CD4-positive, alpha-beta T cell treated with Interleukin-6 for 4 hours (primary cell): ENCODE data around the gene ABCD4.
"Not testable (repeated sequence)": the region's sequence is repeated elsewhere in the genome, so short reads cannot be mapped to it uniquely, and the experiment has no call there.

Experiments used
- DNase-seq: peaks from one replicate; pipeline ENCODE4 v3.0.0-alpha.2; 2020; ENCODE audit warnings: mixed read lengths

Gene ABCD4

DNA sequence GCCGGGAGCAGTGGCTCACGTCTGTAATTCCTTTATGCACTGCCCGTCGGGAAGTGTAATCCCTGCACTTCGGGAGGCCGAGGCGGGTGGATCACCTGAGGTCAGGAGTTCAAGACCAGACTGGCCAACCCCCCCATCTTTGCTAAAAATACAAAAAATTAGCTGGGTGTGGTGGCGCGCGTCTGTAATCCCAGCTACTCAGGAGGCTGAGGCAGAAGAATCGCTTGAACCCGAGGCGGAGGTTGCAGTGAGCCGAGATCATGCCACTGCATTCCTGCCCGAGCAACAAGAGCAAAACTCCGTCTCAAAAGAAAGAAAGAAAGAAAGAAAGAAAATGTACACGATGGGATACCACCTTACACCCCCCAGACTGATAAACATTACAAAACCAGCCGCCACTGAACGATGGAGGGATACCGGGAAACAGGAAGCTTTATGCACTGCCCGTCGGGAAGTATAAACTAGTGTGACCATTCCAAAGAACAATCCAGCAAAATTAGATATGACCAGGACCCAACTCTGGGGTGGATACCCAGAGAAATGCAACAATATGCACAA is 1.1 kb downstream of the ABCD4 start:
- DNase-seq, result no peak

DNA sequence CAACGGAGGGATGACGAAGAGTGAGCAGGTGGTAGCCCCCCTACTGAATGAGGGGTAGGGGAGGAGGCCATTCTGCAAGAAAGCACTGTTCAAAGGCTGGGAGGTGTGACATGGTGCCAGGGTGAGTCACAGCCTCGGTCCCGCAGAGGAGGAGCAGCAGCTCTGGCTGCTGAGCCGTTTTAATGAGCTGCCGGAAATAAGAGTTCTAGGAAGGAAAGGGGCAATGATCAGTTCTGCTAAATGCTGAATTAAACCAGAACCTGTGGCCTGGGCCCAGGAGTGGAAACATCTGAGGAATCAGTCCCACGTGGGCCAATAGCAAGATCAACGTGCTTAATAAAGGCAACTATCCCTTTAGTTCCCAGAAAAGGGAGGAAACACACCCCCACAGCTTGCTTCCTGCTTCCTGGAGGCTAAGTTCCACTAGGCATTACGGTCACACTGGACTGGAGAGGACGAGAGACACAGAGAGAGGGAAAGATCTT is 3.6 kb downstream of the ABCD4 start:
- DNase-seq, result peak; percentile 20

DNA sequence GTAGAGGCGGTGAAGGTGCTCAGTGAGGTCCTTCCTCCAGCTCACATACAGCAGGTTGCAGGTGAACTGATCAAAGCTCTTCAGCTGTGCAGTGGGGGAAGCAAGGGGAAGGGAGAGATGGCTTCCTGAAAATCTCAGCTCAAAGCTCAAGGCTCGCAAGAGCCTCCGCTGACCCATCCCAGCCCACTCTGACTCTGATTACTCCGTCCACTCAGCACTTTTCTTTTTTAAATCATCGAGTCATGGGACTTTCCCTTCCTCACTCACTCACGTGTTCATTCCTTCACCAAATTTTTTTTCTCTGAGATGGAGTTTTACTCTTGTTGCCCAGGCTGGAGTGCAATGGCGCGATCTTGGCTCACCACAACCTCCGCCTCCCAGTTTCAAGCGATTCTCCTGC is 4.7 kb downstream of the ABCD4 start:
- no peak for DNase-seq

DNA sequence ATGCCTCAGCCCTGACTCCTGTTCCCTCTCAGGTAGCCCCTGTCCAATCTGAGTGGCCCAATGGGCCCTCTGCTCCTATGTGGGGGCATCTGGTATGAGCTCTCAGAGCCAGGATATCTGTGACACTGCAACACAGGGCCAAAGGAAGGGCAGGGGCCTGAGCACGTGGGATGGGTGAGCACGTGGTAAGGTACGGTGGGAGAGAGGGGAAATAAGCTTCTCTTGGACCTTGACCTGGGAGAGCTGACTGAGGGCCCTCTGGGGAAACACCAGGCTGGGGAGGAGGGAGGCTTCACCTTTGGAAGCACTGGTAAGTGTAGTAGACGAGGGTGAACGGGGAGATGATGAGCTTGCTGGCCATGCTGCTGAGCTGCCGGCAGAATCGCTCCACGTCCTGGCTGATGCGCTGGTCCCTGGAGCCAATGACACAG is 6.7 kb downstream of the ABCD4 start:
- DNase-seq, result no peak

DNA sequence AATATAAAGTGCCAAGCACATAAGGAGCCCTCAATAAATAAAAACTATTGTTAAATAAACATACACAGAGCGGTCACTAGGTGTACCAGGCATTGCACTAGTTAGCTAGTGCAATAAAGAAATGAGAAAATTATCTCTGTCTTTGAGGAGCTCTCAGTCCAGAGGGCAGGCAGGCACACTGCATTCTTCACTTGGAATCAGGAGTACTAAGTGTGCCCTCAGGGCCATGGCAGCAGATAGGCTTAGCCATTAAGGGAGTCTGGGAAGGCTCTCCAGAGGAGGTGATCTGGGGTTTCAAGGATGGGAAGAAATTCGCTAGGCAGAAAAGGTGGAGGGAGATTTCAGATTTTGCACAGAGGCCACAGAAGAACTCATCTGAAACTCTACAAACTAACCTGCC is 9.1 kb downstream of the ABCD4 start:
- DNase-seq, result no peak

DNA sequence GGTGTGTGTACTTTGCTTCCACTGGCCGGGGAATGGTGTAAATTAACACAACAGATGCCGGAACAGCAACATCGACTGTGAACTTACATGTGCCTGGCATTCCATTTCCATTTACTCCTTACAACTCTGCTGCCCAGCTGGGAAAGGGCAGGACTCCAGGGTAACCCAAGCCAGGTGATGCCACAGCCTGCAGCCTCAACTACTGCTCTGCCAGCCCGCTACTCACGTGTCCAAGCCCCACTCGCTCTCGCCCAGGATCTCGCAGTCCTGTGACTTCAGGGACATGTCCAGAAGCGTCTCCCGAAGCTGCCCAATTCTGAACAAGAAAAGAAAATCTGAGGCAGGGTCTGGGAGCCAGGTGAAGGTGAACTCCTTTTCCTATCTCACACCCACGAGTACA is 10.7 kb downstream of the ABCD4 start:
- no peak for DNase-seq

DNA sequence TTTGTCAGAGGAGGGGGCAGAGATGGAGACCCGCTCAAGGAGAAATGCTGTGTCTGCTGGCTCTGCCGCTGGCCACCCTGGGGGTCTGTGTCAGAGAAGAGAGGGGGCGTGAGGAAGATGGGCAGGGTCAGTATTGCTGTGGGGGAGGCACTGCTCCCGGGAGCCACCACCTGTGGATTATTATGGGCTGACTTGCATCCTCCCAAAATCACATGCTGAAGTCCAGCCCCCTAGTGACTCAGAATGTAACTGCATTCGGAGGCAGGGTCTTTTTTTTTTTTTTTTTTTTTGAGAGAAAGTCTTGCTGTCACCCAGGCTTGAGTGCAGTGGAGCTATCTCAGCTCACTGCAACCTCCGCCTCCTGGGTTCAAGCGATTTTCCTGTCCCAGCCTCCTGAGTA is 12.3 kb downstream of the ABCD4 start:
- DNase-seq, result peak; percentile 15

DNA sequence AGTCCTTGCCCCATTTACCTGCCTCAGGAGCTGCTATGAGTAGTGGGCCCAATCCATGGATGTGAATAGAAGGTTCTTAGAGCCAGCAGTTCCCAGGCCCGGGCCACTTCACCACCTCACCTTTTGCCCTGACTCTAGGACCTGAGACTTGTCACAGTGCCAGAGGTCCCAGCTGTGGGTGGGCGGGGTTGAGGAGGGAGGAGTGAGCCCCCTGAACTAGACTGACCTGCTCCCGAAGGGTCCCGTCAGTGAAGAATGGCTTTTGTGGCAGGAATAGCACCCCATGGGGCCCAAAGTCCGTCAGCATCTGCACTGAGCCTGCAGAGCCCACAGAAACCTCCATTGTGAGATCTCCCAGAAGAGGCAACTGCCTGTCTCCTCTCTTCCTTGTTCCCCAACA is 12.9 kb downstream of the ABCD4 start:
- no peak for DNase-seq

DNA sequence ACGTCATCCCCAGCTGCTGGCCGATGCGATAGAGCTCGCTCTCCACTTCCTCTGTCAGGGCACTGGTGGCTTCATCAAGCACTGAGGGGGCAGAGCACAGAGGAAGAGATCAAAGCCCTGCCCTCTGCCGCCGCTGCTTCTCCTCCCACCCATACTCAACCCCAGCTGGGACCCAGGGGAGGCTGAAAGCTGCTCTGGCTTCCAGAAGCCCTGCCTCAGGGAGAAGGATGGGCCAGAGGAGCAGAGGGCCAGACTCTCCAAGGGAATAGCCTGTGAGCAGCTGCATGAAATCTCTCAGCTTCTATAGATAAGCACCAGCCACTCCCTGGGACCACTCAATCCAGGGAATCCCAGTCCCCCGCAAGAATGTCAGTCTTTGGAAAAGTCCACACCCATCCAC is 16.0 kb downstream of the ABCD4 start:
- no peak for DNase-seq

DNA sequence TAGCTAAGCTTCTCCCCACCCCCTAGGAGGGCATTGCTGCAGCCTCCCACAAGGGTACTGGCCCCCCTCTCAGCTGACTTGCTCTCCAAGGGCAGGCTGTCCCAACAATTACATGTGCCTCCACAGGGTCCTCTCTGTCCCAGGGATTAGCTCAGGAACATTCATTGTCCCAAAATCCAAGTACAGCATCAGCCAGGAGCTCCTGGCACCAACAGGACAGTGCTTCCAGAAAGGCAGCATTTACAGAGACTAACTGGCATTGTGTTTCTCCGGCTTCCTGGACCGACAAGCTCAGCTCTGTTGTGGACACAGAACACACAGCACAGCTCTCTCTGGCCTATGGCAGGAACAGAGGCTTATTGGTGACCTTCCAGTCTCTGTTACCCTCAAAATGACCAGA is 21.7 kb downstream of the ABCD4 start:
- no peak for DNase-seq

DNA sequence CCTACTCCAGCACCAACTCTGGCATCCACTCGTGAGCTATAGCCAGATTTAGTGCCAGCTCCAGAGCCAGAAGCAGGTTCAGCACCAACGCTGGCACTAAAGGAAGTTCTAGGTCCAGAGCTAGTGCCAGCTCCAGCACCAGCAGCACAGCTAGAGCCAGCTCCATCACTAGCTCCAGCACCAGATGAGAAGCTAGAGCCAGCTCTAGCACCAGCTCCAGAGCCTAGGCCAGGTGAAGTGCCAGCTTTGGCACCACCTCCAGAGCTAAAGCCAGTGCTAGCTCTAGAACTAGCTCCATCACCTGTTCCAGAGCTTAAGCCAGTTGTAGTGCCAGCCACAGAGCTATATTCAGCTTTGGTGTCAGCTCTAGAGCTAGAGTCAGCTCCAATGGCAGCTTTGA is 24.7 kb downstream of the ABCD4 start:
- DNase-seq, result no peak

DNA sequence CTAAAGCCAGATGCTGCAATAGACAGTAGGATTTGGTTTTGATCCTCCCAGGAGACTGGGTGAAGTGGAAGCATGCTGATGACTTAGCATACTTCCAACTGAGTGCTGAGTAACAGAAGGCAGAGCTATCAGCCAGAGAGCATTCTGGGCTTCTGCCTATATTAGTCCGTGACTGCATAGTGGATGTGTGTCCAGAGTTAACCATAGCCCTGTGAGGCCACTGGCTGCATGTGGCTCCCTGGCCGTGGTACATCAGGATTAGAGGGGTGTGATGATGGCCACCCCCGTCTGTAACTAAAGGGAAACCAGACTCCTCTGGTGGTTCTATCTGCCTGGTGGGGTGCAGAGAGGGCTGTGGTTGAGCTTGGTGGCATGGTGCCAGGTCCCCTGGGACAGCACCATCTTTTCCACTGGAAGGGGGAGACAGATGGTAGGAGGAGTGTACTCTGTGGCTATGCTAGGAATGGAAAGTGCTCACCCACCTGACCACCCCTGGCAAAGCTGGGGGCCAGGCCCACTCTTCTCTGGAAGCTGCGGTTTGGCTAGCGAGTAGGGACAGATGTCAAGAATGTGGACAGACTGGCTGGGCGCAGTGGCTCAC is 27.4 kb downstream of the ABCD4 start:
- DNase-seq, result no peak

DNA sequence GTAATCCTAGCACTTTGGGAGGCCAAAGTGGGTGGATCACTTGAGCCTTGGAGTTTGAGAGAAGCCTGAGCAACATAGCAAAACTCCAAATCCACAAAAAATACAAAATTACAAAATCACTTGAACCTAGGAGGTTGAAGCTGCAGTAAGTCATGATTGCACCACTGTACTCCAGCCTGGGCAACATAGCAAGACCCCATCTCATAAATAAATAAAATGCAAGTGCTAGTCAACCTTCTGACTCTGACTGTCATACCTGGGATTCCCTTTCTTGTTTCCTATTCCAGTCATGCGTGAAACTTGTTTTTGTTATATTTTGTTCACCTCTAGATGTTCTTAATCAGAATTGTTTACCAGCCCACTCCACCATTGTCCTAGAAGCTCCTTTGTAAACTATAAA is 31.4 kb downstream of the ABCD4 start:
- DNase-seq, result no peak

DNA sequence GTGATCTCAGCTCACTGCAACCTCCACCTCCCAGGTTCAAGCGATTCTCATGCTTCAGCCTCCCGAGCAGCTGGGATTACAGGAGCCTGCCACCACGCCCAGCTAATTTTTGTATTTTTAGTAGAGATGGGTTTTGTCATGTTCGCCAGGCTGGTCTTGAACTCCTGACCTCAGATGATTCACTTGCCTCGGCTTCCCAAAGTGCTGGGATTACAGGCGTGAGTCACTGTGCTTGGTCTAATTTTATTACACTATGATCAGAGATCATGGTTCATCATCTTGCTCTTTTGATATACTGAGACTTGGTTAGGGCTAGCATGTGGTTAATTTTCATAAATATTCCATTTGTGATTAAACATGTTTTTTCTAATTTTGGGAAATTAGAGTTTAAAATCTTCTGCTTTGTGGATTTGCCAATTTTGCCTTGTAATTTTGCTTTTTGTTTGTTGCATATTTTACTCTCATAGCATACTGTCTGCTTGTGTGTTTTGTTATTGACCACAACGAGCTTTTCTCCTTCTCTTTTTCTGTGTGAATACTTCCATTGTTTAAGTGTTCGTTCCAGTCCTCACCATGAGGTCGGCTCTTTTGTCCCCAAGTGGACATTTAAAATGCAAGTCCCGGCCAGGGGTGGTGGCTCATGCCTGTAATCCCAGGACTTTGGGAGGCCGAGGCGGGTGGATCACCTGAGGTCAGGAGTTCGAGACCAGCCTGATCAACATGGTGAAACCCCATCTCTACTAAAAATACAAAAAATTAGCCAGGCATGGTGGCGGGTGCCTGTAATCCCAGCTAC is 32.2 kb downstream of the ABCD4 start:
- DNase-seq, result not testable (repeated sequence)

DNA sequence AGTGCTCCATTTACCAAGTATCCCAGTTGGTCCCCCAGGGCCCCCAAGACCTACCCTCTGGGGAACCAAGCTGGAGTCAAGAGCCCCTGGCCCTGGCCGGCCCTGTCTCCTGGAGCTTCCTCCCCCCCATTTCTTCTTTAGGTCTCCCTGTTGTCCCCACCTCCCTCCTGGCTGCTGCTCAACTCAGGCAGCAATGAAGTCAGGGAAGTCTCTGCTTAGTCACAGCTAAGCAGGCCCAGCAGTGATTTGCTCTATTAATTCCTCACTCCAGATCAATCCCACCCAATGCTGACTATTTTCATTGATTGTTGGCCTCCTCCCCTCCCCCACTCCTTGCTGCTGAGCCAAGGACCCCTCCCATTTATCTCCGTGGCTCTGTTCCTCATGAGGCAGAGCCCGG is 35.1 kb downstream of the ABCD4 start:
- DNase-seq, result no peak

DNA sequence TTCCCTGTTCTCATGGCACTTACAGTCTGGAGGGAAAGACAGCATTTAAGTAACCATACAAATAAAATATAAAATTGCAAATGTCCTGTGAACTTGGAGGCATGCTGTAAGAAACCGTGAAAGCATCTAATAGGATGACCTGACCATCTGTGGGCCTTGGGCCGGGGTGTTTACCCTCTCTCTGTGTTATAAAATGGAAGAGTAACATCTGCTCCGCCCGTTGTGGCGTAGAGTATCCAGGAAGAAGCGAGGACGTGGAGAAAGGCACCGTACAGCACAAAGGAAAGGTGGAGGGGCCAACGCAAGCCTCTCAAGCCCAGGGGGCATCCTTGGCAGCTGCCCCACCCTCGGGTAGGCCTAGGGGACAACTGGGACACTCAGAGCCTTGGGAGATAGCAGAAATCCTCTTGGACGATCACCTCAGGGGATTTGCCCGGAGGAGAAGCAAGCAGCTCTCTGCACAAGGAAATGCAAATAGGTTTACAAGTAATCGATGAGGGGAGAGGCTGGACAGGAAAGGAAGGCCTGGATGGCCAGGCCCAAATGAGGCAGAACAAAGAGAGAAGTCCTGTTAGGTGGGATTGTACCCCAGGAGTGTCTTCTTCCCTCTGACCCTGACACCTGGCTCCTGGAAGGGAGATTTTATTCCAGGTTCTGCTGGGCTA is 37.3 kb downstream of the ABCD4 start:
- no peak for DNase-seq

DNA sequence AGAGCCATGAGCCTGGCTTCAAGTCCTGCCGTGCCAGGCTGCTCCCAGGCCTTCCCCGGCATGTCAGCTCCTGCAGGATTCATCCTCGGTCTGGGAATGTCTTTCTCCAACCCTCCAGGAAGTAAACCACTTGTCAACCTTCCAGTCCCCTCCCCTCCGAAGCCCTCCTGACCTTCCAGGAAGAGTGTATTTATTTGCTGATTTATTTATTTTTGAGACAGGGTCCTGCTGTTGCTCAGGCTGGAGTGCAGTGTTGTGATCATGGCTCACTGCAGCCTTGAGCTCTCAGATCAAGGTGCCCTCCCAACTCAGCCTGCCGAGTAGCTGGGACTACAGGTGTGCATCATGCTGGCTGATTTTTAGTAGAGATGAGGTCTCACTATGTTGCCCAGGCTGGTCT is 38.8 kb downstream of the ABCD4 start:
- DNase-seq, result no peak

DNA sequence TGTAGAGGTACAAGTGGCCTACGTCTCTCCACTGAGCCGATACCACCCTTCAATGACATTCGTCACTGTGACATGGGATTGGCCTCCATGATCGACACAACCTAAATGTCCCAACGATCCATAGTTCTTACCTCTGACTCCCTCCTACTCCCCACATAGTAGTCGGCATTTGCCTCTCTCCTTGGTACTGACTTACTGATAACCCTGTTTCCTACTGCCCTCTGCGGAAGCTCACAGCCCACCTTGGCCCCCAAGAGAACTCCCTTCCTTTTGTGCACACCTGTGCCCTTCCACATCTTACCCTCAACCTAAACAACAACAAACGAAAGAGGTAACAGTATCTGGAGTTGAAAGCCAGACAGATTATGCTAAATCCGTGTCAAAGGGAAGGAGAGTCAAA is 39.6 kb downstream of the ABCD4 start:
- DNase-seq, result no peak

DNA sequence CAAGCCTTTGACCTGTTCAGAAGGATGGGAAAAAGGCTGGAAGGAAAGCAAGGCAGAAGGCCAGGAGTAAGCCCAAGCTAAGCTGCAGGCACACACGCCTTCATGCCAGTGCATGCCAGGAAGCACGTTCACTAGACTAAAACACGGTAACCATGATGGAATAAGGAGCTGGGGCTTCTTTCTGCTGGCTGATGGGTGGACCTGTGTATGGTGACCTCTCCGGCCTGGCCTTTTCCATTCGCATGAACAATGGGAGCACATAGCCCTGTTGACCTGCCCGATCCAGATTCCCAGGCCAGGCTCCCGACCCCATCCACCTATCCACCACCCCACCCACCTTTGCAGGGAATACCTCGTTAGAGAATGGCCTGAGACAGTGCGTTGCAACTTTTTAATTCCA is 40.7 kb downstream of the ABCD4 start:
- DNase-seq, result no peak

DNA sequence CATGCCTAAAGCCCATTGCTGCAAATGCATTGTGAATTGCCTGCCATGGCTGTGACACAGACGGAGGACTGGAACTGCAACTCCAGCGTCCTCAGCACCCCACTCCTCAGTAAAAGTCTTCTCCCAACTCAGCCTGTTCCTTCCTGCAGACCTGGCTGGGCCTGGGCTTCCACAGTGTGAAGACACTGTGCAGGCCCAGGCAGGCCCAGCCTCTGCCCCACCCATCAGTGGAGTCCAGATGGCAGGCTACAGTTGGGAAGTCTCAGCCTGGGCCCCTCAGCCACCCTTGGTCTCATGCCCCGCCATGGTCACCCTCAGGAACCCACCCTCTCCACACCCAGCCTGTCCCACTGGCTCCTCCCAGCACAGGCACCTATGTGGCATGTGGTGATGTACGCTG is 41.4 kb downstream of the ABCD4 start:
- no peak for DNase-seq

DNA sequence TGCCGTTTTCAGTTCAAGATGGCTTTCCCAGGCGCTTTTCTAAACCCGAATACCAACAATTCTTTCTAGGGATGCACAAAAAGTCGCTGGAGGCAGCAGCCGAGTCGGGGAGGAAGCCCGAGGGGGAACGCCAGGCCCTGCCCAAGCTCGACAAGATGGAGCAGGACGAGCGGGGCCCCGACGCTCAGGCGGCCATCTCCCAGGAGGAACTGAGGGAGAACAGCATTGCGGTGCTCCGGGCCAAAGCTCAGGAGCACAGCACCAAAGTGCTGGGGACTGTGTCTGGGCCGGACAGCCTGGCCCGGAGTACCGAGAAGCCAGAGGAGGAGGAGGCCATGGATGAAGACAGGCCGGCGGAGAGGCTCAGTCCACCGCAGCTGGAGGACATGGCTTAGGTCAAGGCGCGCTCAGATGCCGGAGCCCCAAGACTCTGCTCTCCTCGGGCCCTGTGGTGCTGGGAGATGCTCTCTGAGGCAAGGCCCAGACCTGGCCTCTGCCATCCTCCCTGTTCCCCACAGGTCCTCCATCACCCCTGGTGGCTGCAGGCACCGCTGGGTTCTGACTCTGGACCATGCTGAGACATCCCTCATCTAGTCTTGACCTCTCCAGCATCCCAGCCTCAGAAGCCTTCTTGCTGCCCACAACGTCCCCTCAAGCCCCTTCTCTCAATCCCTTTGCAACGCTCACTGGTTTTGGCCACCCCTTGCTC is 42.1 kb downstream of the ABCD4 start:
- no peak for DNase-seq

DNA sequence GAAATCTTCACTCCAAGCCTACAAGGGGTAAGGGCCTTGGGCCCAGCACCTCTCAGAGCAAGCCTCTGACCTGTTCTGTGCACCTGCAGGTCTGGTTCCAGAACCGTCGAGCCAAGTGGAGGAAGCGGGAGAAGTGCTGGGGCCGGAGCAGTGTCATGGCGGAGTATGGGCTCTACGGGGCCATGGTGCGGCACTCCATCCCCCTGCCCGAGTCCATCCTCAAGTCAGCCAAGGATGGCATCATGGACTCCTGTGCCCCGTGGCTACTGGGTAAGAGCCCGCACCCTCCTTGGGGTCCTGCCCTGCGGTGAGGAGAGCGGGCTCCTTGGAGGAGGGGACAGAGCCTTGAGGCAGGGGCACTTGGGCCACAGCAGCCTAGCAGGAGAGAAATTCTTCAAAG is 43.2 kb downstream of the ABCD4 start:
- DNase-seq, result no peak

DNA sequence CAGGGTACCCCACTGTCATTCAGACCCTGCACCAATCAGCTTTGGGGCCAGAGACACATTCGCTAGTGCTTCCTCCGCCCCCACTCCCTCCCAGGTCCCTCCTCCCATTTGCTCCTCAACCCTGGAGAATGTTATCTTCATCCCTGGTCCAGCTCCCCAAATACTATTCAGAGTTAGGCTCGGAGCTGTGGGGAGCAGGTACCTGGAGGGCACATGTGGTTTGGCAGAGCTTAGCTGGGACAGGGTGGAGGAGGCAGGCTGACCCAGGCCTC is 44.0 kb downstream of the ABCD4 start:
- DNase-seq, result no peak
